GM18499 (cell line): ENCODE data around the gene EEIG2.
"Not testable (repeated sequence)": the region's sequence is repeated elsewhere in the genome, so short reads cannot be mapped to it uniquely, and the experiment has no call there.

ENCODE experiments used
- ATAC-seq: cut with Tn5 transposase; IDR thresholded peaks from one replicate; pipeline ENCODE4 v1.9.1; 2021; ENCODE audit warnings: moderate number of reproducible peaks; ENCODE audit not compliant: insufficient read depth, unreplicated experiment

The EEIG2 gene

GRCh38 chr1:108559215-108560186 is at the start of gene EEIG2:
Gene EEIG2 (plus strand): TSS chr1:108560100. CDS start chr1:108560429, 329 bp downstream.
- peak; percentile 61 for ATAC-seq

- no peak for ATAC-seq
Observed at GRCh38 chr1:108511764-108512163, 48.1 kb upstream of the EEIG2 start.

GRCh38 chr1:108512239-108513043 is 47.5 kb upstream of the EEIG2 start:
- ATAC-seq, result no peak

GRCh38 chr1:108513044-108513415 is 46.9 kb upstream of the EEIG2 start:
- no peak for ATAC-seq

- not testable (repeated sequence) for ATAC-seq
Observed at GRCh38 chr1:108513914-108514313, 46.0 kb upstream of the EEIG2 start.

- not testable (repeated sequence) for ATAC-seq
Observed at GRCh38 chr1:108517301-108517897, 42.5 kb upstream of the EEIG2 start.

GRCh38 chr1:108521990-108522393 is 37.9 kb upstream of the EEIG2 start:
- no peak for ATAC-seq

- ATAC-seq, result no peak
Observed at GRCh38 chr1:108523829-108524228, 36.1 kb upstream of the EEIG2 start.

- no peak for ATAC-seq
Observed at GRCh38 chr1:108524676-108525075, 35.2 kb upstream of the EEIG2 start.

GRCh38 chr1:108527135-108527534 is 32.8 kb upstream of the EEIG2 start:
- ATAC-seq, result no peak

GRCh38 chr1:108527837-108528236 is 32.1 kb upstream of the EEIG2 start:
- ATAC-seq, result no peak

- no peak for ATAC-seq
Observed at GRCh38 chr1:108531444-108531843, 28.5 kb upstream of the EEIG2 start.

- no peak for ATAC-seq
Observed at GRCh38 chr1:108532730-108533129, 27.2 kb upstream of the EEIG2 start.

GRCh38 chr1:108533351-108534083 is 26.4 kb upstream of the EEIG2 start:
- ATAC-seq, result no peak

- ATAC-seq, result no peak
Observed at GRCh38 chr1:108534759-108535158, 25.1 kb upstream of the EEIG2 start.

GRCh38 chr1:108535315-108535897 is 24.5 kb upstream of the EEIG2 start:
- ATAC-seq, result not testable (repeated sequence)

GRCh38 chr1:108536021-108536420 is 23.9 kb upstream of the EEIG2 start:
- not testable (repeated sequence) for ATAC-seq

- not testable (repeated sequence) for ATAC-seq
Observed at GRCh38 chr1:108536791-108537190, 23.1 kb upstream of the EEIG2 start.

- ATAC-seq, result no peak
Observed at GRCh38 chr1:108537976-108538375, 21.9 kb upstream of the EEIG2 start.

- ATAC-seq, result no peak
Observed at GRCh38 chr1:108540977-108541376, 18.9 kb upstream of the EEIG2 start.
